GM12892 (cell line): ENCODE measurements around the gene INPP4A.

Source experiments
- POLR2A ChIP-seq: IDR thresholded peaks from 2 replicates; pipeline ENCODE4 v1.6.1; 2011; ENCODE audit warnings: low read depth, low read length, control low read depth
- POLR2AphosphoS5 ChIP-seq: IDR thresholded peaks from 2 replicates; pipeline ENCODE4 v1.6.1; 2011; ENCODE audit warnings: low read depth, low read length, control low read depth
- TAF1 ChIP-seq: IDR thresholded peaks from 2 replicates; pipeline ENCODE4 v1.6.1; 2011; ENCODE audit warnings: low read depth, mild to moderate bottlenecking, control low read depth, low read length, borderline replicate concordance

DNA sequence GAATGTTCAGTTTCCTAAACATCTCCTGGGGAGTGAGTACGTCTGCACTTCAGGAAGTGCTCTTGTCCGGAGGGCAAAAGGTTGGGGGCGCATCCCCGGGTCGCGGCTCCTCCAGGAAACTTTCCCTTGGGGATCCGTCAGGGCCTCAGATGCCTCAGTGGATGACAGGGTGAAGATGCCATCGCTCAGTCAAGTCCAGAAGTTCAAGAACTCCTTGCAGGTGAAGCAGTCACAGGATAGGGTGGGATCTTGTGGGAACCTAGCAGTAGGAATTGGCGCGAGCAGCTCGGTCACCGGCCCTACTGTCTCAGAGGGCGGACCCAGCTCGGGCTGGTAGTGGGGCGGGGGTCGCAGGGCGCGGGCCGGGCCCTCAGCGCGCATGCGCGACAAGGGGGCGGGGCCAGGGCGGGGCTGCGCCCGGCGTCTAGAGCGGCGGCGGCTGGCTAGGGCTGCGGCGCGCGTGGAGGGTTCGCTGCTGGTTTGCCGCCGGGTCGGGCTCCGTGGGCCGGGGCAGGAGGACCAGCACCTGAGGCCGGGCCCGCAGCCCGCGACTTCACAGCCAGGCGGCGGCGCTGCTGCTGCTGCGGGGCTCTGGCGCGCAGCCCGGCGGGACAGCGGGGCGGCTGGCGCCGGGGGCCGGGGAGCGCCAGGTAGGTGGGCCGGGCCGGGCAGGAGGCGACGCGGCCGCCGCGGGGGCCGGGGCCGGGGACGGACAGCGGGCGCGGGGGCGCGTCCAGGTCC, at the start of gene INPP4A:
- TF ChIP-seq TAF1 = no peak
- TF ChIP-seq POLR2A = peak; percentile 70; the same call in 1 of the 2 replicates
- TF ChIP-seq POLR2AphosphoS5 = no peak
